ACHN (cell line): ENCODE data around the gene PACS2.
"Not testable (repeated sequence)": the region's sequence is repeated elsewhere in the genome, so short reads cannot be mapped to it uniquely, and the experiment has no call there.

Source experiments
- DNase-seq: peaks from one replicate; pipeline ENCODE4 v3.0.0-alpha.2; 2015
- in situ Hi-C: cut with HindIII; loops from 2 replicates; pipeline ENCODE4 v1.10.0; 2017; ENCODE audit warnings: low sequenced_read_pairs, low pct_ligation_motif_present, low pct_unique_long_range_greater_than_20kb

PACS2 gene

DNA sequence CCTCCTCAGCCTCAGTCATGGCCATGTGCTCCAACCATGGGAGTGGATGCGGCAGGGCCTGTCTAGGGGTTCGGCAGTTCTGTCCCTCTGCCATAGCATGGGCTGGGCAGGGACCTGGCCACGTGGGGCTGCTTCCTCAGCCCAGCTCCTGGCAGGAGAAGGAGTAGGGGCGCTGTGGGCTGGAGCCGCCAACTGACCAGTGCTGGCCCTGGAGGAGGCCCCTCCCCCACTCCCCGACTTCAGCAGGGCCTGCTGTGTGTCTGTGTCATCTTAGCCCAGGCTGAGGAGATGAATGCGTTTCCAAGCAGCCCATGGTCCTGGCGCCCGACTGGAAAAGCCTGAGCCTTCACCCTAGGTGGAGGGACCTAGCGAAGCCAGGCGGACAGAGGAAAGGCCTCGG lies 2.7 kb upstream of the PACS2 start:
- no peak for DNase-seq
- in situ Hi-C loops, result no loop called here

DNA sequence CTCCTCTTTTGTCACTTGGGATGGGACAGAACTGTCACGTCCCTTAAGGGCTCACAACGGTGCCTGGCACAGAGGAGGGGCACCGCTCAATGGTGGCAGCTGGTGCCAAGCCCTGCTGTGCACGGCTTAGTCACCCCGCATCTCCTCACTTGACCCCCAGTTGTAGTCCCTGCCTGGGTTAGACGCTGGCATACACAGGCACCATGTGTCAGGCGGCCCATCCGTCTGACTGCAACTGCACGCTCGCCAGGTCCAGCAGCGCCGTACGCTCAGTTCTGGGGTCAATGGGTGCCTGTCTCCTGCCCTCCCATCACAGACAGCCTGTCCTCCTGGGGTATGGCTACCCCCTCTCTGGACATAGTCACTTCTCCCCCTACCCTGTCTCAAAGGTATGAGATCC lies 1.6 kb upstream of the PACS2 start:
- DNase-seq, result no peak
- in situ Hi-C loops, result no loop called here

DNA sequence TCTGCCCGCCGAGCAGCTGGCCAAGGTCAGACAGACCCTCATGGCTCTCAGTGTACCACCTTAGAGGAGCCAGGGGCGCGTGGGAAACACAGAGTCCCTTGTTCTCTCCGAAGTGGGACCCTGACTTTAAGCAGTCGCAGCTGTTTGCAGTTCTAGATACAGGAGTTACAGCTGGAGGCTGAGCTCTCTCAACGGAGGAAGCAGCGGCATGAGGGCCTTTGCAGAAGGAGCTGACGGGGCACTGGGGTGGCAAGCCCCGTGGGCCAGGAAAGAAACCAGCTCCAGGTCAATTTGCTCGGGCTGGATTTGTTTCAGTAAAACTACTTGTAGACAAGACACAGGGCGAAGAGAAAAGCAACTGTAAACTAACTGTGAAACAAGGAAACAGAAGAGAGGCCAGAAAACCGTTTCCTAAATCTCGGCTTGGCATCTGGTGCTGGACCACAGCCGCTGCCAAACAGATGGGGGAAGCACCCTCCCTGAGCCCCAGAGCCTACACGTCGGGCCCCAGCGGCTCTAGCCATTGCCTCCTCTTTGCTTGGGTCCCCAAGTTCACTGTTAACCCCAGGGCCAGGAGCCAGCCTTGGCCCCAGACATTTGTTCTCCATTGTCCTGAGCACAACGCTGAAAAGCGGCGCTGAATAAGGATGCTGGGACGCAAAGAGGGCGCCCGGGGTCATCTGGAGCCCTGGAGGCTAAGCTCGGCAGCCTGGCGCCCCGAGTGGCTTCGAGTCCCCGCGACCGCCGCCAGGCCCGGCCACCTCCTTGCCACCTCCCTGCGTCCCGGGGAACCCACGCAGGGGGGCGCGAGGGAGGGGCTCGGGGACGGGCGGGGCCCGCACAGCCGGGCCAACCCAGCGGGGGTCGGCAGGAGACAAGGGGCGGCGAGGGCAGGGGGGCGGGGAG lies 914 bp upstream of the PACS2 start:
- in situ Hi-C loops, result no loop called here
- DNase-seq, result no peak

DNA sequence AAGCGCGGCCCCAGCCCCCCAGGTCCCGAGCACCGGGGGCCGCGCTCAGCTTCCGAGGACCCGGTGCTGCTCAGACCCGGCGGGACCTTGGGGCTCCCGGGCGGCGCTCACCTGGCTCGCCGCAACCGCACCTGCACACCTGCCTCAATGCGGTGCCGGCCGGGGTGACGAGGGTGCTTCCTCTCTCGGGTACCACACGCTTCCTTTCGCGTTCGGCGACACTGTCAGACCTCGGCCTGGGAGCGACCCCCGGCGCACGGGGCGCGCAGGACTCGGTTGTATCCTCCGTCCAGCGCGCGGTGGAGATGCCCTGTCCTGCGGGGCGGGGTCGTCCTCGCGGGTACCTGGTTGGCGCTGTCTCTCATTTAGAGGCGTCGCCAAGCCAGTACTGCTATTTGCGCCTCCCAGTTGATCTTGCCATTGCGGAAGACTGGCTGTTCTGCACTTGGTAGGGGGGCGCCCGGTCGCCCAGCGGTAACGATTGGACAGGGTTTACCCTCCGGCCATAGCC lies 718 bp downstream of the PACS2 start:
- in situ Hi-C loops, result no loop called here
- peak; percentile 47 for DNase-seq

DNA sequence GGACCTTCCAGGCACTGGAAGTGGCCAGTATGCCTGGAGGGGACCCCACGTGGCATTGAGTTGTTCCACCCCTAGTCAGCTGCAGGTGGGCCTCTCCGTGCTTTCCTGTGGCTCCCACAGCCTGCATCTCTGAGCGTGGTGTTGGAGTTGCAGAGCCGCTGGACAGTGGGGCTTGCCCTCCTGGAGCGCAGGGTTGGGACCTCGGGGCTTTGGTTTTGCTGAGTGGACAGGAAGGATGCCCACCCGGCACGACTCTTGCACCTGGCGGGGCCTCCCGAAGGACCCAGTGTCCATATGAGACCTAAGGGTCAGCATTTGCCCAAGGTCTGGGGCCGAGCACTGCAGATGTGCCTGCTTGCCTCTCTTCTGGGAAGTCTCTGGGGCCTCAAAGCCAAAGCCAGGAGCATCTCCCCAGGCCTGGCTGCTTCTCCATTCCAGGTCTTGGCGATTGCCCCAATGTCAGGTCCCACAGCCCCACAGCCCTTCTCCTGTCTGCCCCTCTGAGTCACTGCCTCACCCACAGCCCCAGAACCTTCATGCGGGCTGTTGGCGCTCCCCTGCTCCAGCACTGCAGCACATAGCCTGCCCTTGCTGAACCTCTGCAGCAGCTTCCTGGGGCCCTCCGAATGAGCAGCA lies 1.5 kb downstream of the PACS2 start:
- DNase-seq, result no peak
- in situ Hi-C loops, result no loop called here

DNA sequence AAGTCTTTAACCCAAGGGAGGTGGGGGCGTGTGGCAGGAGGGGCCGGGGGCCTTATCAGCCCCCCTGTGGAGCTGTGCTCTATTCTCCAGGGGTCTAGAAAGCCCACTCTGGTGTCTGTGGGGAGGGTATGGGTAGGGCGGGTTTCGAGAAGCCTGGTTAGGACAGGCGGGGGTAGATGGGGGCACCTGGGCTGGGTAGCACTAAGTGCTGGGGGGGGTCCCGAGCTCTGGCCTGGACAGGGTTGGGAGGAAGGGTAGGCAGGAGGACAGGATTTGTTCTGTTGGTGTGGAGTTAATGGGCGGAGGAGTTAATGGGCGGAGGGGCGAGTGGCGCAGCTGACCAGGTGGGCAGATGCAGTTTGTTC lies 2.0 kb downstream of the PACS2 start:
- DNase-seq, result no peak
- in situ Hi-C loops, result no loop called here

DNA sequence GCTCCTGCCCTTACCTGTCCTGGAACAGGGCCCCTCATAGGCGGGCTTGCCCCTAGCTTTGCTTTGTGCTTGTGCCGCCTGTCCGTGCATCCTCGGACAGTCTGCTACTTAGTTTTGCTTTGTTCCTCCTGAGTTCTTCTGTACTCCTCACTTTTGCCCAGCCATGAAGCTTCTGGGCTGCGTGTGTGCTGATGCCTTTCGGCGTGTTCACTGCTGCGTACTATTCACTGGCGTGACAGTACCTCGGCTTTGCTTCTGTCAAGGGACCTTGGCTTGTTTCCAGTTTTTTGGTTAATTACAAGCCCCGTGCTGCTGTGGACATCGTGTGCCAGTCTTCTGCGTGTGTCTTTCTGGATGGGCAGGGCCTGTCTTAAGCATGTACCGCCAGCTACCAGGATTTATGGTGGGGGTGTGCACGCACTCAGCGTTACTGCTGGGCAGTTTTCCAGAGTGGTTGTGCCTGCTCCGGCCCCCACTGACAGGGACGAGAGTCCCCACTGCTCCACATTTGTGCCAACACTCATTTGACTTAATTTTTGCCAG lies 2.5 kb downstream of the PACS2 start:
- no peak for DNase-seq

DNA sequence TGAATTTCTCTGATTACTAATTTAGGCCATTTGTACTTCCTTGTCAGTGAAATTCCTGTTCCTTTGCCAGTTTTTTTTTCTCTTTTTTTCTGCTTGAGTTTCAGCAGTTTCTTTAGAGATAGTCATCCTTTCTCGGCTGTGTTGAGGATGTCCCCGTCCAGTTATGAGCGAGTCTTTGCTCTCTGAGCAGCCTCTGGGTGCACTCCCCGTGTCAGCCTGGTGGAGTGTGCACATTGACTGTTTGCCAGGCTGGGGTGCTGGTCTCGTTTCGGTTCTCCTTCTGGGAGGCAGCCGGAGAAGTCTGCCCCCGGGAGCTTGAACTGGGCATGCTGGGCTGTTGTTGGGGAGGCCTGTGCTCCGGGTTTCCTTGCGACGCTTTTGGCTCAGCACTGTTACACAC lies 3.0 kb downstream of the PACS2 start:
- DNase-seq, result no peak
- in situ Hi-C loops, result no loop called here

More for the DNA sequence above, 2.5 kb downstream of the PACS2 start:
- in situ Hi-C loops, result no loop called here

DNA sequence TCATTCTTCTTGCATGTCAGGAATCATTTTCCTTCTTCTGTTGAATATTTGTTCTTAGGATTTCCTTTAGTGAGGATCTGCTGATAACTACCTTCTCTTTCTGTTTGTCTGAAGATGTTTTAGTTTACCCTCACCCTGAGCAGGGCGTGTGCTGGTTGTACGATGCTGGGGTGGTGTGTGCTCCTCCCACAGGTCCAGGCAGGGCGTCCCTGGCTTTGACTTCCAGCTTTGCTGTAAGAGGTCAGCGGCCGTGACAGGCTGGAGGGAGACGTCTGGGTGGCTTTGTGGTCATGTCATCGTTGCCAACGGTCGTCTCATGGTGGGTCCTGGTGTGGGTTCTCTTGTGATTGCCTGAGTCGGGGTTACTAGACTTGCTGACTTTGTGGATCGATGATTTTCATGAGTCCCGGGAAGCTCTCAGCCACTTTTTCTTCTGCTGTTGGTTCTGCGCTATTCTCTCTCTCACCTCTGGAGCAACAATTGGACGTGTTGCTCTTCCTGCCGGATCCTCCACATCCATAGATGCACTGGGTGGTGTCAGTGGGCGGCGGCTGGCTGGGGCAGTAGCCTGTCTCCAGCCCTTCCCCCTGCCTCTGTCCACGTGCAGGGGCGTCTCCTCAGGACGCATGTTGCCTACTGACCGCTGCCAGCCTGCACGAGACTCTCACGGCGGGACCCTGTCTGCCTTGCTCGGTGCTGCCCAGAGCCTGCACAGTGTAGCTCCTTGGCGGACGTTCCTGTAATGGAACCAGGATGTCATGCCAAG lies 8.4 kb downstream of the PACS2 start:
- no peak for DNase-seq
- in situ Hi-C loops, result no loop called here

DNA sequence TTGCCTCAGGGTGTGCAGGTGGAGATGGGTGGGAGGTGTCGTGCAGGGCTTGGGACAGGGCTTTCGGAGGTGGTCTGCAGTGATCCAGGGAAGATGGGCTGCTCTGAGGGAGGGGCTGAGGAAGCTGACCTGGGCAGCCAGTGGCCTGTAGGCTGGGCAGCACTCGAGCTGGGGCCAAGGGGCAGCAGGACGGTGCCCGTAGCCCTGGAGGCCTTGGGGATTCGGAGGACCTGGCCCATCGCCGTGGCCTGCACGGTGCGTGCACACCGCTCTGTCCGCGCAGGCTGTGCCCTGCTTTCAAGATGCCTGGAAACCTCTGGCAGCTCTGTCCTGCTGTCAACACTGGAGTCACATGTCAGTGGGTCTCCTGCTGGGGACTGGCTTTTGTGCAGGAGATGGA lies 9.1 kb downstream of the PACS2 start:
- DNase-seq, result no peak
- in situ Hi-C loops, result no loop called here

DNA sequence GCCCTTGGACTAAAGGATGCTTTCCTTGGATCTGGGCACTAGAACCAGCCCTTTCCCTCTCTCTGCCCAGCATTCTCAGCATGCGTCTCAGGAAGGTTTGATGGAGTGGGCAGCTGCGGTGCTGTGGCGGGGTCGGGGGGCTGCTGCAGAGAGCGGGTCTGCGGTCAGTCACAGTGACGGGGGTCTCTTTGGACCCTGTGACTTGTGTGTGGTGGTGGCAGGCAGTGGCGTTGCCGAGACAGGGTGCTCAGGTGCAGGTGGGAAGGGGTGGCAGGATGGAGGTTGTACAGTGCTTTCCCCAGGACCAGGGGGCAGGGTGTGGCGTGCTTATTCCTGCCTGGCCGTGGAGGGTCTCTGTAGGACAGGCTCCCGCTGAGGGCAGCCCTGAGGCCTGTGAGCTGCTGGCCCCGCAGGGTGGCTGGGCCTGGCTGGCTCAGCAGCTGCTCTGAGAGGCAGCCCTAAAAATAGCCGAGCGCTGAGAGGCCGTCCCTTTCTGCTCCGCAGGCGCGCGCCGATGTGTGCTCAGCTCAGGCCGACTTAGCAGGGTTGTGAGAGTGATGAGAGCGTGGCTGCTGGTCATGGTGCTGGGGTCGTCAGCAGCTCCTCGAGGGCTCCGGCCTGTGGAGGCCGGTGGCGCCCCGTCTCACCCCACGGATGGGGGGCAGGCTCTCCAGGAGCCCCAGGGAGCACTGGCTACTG lies 9.7 kb downstream of the PACS2 start:
- in situ Hi-C loops, result no loop called here
- no peak for DNase-seq

DNA sequence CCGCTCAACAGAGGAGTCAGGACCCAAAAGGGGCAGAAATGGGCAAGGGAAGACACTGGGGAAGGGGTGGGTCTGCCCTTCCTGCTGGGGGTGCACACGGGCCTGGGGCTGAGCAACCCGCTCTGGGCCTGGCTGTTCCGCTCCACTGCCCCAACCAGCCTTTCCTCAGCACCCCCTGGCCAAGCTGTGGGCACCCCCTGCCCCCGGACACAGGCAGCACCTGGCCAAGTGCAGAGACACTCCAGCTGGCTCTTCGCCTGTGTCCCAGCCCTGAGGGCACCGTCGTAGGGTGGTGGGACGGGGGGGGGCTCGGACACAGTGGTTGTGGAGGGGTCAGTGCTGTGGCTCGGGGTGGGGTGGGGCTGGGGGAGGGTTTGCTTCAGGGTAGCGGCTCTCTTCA lies 10.3 kb downstream of the PACS2 start:
- DNase-seq, result no peak
- in situ Hi-C loops, result no loop called here

DNA sequence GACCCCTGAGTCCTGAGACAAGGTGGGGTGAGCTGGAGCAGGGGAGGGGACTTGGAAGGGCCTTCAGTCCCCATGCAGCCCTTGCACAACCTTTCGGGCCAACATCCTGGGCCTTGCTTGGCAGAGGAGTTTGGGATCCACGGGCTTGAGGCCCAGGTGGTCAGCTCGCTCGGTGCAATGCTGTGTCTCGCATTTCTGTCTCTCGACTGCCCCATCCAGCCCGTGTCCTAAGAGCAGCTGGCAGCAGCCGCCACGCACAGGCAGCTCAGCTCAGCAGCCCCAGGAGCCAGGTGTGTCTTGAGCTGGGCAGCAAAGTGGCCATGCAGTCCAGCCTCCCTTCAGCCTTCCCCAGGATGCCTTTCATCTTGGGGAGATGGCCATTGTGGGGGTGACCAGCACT lies 10.8 kb downstream of the PACS2 start:
- no peak for DNase-seq
- in situ Hi-C loops, result no loop called here

DNA sequence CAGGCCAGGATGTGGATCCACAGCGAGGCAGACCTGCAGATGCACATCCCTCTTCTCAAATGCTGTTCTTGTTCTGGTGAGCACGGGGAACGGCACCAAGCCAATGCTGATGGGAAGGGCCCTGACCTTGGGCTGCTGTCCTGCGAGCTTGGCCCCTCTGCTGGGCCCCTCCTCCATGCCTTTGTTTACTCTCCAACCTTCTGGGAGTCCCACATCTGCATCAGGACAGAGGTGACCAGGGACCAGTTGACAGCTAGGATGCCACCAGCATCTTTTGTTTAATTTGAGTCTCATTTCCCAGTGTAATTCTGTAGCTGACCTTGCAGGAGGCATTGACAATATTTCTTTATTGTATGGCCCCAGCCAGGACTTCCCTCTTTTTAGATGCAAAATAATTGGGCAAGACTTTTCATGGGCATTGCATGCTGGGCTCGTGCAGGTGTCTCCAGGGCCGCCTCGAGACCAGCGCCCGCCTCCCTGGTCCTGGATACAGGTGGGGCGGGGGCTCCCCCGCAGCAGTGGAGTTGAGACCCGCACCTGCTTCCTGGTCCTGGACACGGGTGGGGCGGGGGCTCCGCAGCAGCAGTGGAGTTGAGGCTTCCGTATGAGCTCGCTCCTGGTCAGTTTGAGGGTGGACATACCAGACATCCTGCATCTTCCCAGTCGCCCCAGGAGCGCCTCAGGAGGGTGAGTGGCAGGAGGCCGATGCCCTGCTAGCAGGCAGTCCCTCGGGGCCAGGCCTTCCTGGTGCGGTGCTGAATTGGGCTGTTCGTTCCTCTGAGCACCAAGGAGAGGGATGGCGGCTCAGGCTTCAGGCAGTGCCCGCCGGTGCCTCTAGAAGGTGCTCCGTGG lies 11.4 kb downstream of the PACS2 start:
- DNase-seq, result no peak
- in situ Hi-C loops, result no loop called here

DNA sequence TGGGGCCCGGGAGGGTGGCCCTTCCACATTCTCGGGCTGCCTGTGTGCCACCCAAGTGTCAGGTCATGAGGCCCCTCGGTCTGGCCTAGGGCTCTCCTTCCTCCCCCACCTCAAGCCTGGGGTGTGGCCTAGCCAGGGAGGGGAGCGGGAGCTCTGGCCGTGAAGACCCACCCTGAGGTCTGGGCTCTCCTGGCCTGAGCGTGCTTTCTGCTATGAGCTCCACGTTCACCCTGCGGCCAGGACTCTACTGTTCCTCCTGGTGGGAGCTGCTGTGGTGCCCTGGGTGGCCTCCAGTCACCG lies 12.0 kb downstream of the PACS2 start:
- no peak for DNase-seq
- in situ Hi-C loops, result no loop called here

DNA sequence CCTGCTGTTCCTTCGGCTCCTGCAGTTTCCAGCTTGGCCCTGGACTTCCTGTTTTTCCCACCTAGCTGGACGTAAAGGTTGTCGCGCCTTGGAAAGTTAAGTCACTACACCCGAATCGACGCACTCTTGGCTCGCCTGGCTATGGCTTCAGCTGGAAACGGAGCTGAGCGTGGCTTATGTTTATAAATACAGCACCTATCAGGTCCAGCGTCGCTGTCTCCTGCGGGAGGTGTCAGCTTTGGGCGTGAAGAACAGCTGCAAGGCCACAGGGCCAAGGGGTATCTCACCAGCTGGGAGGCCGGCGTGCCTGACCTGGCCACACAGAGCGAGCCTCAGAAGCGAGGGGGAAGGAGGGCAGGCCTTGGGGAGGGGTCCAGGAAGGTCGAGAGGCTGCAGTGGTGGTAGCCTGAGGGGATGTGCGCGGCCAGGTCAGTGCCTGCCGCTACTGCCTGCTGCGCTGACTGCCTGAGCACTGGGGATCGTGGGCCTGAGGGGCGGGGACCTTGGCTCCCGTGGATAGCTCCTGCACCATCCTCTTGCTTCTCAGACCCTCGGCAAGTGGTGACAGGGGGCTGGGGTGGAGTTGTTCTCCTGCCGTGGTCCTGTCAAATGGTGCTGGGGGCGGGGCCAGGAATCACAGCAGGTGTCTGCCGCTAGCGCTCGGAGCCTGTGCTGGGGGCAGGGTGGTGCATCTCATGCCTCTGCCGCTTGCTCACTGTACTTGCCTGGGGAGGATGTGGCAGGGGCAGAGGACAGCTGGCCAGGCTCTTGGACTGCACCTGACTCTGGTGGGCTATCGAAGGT lies 12.5 kb downstream of the PACS2 start:
- in situ Hi-C loops, result no loop called here

DNA sequence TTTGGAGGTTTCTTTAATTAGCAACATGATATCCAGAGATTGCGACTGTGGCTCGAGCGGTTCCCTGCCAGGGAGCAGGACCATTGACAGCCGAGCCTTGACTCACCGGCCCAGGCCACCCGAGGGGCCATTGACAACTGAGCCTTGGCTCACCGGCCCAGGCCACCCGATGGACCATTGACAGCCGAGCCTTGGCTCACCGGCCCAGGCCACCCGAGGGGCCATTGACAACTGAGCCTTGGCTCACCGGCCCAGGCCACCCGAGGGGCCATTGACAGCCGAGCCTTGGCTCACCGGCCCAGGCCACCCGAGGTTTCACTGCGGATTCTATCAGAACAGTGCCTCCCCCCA lies 13.1 kb downstream of the PACS2 start:
- in situ Hi-C loops, DNase-seq: not testable (repeated sequence)

More for the DNA sequence above, 12.5 kb downstream of the PACS2 start:
- DNase-seq, result no peak
